ENCODE data around the gene ZMAT5. TPM values are rescaled to one million over a fixed set of nuclear protein-coding genes. Genes with fewer than 3 reads are reported as not detected.

Gene ZMAT5
- total and polyA plus RNA-seq, 9 of the 15 experiments (the other 6 are each of a cell fraction or from before 2014, with no cell fraction given) = 2.0 to 25.2 (median 11.9) TPM

- no peaks in the 10 kb centered on the region for H4K20me1 ChIP-seq (replicated peaks; ENCODE audit: control insufficient read depth, insufficient read depth, low read length)
- no peak for ATAC-seq
- ChIA-PET POLR2A (no interaction called here), CTCF (ENCODE audit: low intra/inter-chr PET ratio) (no interaction called here)
- no peak overlapping the region for H3K27ac ChIP-seq (ENCODE audit: extremely low read depth, low read depth, low read length)
- H3K27me3 ChIP-seq (ENCODE audit: control insufficient read depth in 2 of 2, insufficient read depth in 2 of 2, low read length in 2 of 2) = no peaks in the 10 kb centered on the region
- no peaks in the 10 kb centered on the region for H3K79me2 ChIP-seq (ENCODE audit: control insufficient read depth, insufficient read depth, low read length)
- DNase-seq (ENCODE audit: extremely low read depth in 1 of 4, low spot score in 3 of 4) = no peak
- H3K4me3 ChIP-seq = no peak overlapping the region
- no peaks in the 10 kb centered on the region for H3K9me1 ChIP-seq (ENCODE audit: control insufficient read depth, insufficient read depth, low read length)
- H3K9ac ChIP-seq (ENCODE audit: insufficient read depth in 1 of 2, low read depth in 2 of 2, low read length in 2 of 2) = no peak overlapping the region
- H3K36me3 ChIP-seq (ENCODE audit: control insufficient read depth, insufficient read depth, low read length) = peaks cover 57% of the 10 kb centered on the region
- in situ Hi-C loops (cut with MboI) = loop anchor here (25.0 kb wide), 1 partner anchor 404 kb away; the partner anchor contains the start of gene HORMAD2
- no peak overlapping the region for H2AFZ ChIP-seq (ENCODE audit: low read depth, low read length)
- BruUV-seq (replicated peaks) = no TSS peak
- intact Hi-C loops (cut with micrococcal nuclease) = no loop called here
- TF ChIP-seq FOXA3 (CRISPR knock-in tag; conservative IDR thresholded peaks at IDR 0.05 in 1 of 2, IDR thresholded peaks at IDR 0.05 in 1 of 2) (no peak), NCOA6 (IDR thresholded peaks at IDR 0.05) (no peak), ZBTB5 (IDR thresholded peaks at IDR 0.05) (no peak), ZC3H8 (IDR thresholded peaks at IDR 0.05) (no peak), EP300 (IDR thresholded peaks at IDR 0.05; ENCODE audit: low read length) (no peak), CTCF (IDR thresholded peaks at IDR 0.05 in 2 of 3, conservative IDR thresholded peaks at IDR 0.05 in 1 of 3; ENCODE audit: insufficient read depth in 2 of 3, low read depth in 1 of 3, low read length in 3 of 3) (no peak), MBD2 (IDR thresholded peaks at IDR 0.05; ENCODE audit: borderline replicate concordance, low read depth) (no peak), GTF2F1 (IDR thresholded peaks at IDR 0.05; ENCODE audit: low read depth, low read length) (no peak), ZNF609 (CRISPR knock-in tag; IDR thresholded peaks at IDR 0.05; ENCODE audit: borderline replicate concordance) (no peak)
- WGBS (ENCODE audit: insufficient coverage, low coverage, missing lambda C conversion rate) = 83% methylated on average over 4 of the region's 4 CpGs
- no peaks in the 10 kb centered on the region for H3K9me3 ChIP-seq (replicated peaks; ENCODE audit: control insufficient read depth, insufficient read depth, low read depth, low read length)
- H3K4me2 ChIP-seq (ENCODE audit: insufficient read depth, low read length) = no peak overlapping the region
- no peak for FAIRE-seq
- no peaks in the 10 kb centered on the region for H3K4me1 ChIP-seq (replicated peaks in 1 of 2; ENCODE audit: control insufficient read depth in 2 of 2, insufficient read depth in 2 of 2, low read length in 2 of 2)
Observed at GRCh38 chr22:29683536-29683935, 83.3 kb downstream of the ZMAT5 start.
